Omental fat pad (tissue), 4 donors: ENCODE data around the gene FYB1. TPM values are rescaled to one million over a fixed set of nuclear protein-coding genes. Genes with fewer than 3 reads are reported as not detected.
A peak's percentile ranks its signal among the peaks of the same experiment; 100 is the strongest.

Experiments used
- ATAC-seq: fragments of 150-250 bp; one replicate; pipeline ENCODE4 v1.9.1; 2016; ENCODE audit warnings: mild to moderate bottlenecking, moderate library complexity; ENCODE audit not compliant: low FRiP score
- DNase-seq: peaks from one replicate; pipeline ENCODE4 v3.0.0-alpha.2; 2019; ENCODE audit warnings: low spot score
- total RNA-seq, 4 donors: library from RNA; depleted of rRNA; stranded (reverse); fragments of >200 nt; gene quantifications; one replicate each; pipeline ENCODE4 v1.1.0, GENCODE V29; 2016
- TF ChIP-seq, protein P1 (sequence below), 3 donors: fragments of 450-650 bp; IDR thresholded peaks; one replicate each; pipeline ENCODE4 v1.5.1; 2016 to 2017; ENCODE audit warnings: antibody characterized with exemption in 3 of 3, mild to moderate bottlenecking in 3 of 3, moderate library complexity in 2 of 3

The FYB1 gene
- total RNA-seq, 4 donors from 2014 or later = 13.2 to 46.2 (median 22.6) TPM

DNA sequence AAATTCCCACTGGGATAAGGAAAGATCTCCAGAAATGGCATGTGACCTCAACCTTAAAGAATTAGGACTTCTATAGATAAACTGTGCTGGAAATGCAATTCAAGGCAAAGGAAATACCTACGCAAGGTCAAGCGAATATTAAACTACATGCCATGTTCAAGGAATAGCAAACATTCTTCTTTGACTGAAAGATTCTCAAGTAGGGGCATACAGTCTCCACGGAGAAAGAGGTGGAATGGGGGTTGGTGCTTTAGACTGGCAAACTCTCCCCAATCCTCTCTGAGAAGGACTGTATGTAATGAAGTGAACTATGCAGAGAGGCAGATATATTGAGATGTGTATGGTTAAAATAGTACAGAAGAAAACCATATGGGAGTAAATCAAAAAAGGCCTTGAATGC lies 151.3 kb downstream of the FYB1 start:
- TF ChIP-seq, protein P1, sequence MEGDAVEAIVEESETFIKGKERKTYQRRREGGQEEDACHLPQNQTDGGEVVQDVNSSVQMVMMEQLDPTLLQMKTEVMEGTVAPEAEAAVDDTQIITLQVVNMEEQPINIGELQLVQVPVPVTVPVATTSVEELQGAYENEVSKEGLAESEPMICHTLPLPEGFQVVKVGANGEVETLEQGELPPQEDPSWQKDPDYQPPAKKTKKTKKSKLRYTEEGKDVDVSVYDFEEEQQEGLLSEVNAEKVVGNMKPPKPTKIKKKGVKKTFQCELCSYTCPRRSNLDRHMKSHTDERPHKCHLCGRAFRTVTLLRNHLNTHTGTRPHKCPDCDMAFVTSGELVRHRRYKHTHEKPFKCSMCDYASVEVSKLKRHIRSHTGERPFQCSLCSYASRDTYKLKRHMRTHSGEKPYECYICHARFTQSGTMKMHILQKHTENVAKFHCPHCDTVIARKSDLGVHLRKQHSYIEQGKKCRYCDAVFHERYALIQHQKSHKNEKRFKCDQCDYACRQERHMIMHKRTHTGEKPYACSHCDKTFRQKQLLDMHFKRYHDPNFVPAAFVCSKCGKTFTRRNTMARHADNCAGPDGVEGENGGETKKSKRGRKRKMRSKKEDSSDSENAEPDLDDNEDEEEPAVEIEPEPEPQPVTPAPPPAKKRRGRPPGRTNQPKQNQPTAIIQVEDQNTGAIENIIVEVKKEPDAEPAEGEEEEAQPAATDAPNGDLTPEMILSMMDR (IDR thresholded peaks at IDR 0.05) = no peak
- DNase-seq = no peak
- ATAC-seq = no peak

DNA sequence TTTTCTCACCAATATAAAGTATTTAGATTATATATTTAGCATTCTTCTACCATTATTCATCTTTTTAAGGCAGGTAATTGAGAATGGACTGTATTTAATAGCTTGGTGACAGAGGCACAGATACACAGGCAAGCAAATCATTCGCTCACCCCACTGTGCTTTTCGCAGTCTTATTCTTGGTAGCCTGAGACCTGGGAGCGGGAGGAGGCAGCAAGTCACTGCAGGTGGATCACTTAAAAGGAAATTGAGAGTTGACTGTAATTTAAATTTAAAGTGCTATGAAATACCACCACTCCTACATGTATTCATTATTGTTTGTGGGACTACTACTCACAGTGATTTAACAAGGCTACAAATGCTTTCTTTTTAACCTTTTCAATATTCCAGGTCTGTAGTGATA lies 154.9 kb downstream of the FYB1 start:
- TF ChIP-seq, protein P1 (IDR thresholded peaks at IDR 0.05) = no peak
- ATAC-seq = no peak
- DNase-seq = no peak

DNA sequence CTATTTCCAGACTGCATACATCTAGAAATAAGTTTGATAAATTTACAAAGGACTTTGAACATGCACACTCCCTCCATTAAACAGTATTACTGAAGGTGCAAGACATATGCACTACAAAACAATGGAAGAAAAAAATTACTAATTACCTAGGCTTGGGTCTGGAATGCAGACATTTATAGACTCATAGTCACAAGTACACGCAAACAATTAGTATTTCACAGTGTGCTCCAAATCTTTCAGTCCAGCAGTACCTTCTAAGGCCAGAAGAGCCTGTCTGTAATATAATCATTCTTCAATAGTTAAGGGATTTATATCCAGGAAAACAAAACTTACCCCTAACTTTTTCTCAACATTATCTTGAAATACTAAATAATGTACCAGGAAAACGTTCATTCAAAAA lies 156.3 kb downstream of the FYB1 start:
- TF ChIP-seq, protein P1 (IDR thresholded peaks at IDR 0.05) = no peak
- DNase-seq (no peak), ATAC-seq (peak; percentile 52)

DNA sequence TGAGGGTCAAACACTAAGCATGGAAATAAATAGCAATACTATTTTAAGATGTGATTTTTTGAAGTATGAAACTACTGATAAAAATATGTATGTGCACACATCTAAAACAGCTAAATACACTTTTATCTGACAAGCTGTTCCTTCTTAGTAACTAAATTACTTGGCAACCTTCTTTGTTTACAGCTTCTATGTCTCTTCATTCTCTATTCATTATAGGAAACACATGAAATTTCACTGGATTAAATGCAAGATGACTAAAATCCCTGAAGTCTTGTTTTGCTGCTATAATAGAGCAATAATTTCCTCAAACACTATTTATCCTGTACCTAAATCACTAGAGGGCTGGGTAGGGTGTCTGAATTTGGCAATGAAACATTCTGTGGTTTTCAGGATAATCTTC lies 156.8 kb downstream of the FYB1 start:
- TF ChIP-seq, protein P1 (IDR thresholded peaks at IDR 0.05) = no peak
- ATAC-seq (no peak), DNase-seq (no peak)

DNA sequence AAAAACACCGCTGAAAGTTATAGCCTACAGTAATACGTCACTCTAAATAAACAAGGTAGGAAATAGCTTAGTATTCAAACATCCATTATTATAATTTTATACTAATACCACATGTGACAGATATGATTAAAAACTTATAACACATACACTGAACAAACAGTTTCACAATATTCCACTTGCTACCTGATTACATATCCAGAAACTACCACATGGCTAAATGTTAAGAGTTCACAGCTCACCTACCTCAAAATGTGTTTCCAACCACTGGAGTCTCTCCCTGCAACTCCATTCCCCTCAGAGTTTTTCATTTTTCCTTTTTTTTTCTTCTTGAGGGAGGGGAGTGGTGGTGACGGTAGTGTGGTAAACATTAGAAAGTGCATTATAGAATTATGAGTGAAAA lies 157.3 kb downstream of the FYB1 start:
- ATAC-seq (no peak), DNase-seq (no peak)
- TF ChIP-seq, protein P1 (IDR thresholded peaks at IDR 0.05) = no peak

DNA sequence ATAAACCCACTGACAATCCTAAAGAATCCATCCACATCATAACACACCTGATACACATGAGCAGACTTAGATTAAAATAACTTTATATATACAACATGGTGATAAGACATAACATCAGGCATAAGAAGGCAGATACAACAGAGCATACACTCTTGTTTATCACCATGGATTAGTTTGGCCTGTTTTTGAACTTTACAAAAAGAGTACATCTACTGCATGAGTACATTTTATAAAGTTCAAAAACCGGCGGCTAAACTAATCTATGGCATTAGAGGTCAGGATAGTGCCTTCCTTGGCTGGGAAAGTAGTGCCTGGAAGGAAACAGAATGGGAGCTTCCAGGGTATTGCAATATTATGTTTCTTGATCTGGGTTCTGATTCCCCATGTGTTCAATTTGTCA lies 160.3 kb downstream of the FYB1 start:
- ATAC-seq = no peak
- no peak for DNase-seq
- TF ChIP-seq, protein P1 (IDR thresholded peaks at IDR 0.05) = no peak

DNA sequence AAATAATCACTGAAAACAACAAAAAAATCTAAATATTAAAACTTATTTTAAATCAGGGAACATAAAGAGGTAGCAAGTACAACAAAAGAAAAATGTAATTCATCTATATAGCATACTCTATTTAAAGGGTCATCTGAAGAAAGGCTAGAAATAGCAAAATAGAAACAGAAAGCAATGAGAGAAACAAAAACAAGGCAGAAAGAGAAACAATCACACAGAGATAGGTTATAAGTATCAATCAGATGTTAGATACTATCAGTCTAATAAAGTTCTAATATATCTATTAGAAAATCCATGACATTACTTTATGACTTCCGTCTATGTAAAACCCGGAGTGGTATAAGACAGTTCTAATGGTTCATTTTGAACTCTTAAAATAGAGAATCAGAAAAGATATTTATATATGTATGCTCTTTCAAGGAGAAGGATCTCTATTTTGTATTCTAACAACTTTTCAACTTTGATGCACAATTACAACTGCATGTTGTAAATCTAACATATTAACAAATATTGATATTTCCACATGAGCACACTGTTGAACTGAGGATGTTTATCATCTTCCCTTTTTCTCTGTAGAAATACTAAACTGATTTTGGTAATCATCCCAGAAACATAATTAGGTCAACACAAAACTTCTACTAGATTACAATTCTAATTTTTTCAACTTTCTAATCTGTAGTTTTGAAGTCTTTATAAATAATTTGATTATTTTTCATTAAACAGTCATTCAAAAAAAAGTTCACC lies 161.0 kb downstream of the FYB1 start:
- TF ChIP-seq, protein P1 (IDR thresholded peaks at IDR 0.05) = no peak
- no peak for ATAC-seq

More for the DNA sequence above, 161.0 kb downstream of the FYB1 start:
- no peak for DNase-seq
